Skeletal muscle tissue (tissue), 4 donors: Measurements from ENCODE around the gene MPDZ. TPM values are rescaled to one million over a fixed set of nuclear protein-coding genes. Genes with fewer than 3 reads are reported as not detected.

Source experiments
- H3K27ac ChIP-seq: one replicate; pipeline ENCODE4 v1.7.0; 2013; ENCODE audit warnings: mild to moderate bottlenecking, low read depth, low read length, inconsistent platforms
- H3K27me3 ChIP-seq, 3 donors: one replicate each; pipeline ENCODE4 v1.7.0; 2013; ENCODE audit warnings: low read length in 3 of 3; ENCODE audit not compliant: control insufficient read depth in 3 of 3, insufficient read depth in 3 of 3
- H3K36me3 ChIP-seq, 3 donors: one replicate each; pipeline ENCODE4 v1.7.0; 2013; ENCODE audit warnings: low read length in 3 of 3; ENCODE audit not compliant: control insufficient read depth in 3 of 3, insufficient read depth in 3 of 3
- H3K4me1 ChIP-seq, 3 donors: one replicate each; pipeline ENCODE4 v1.7.0; 2013; ENCODE audit warnings: low read length in 3 of 3, mild to moderate bottlenecking in 3 of 3; ENCODE audit not compliant: control insufficient read depth in 3 of 3, insufficient read depth in 3 of 3
- H3K4me3 ChIP-seq, 3 donors: one replicate each; pipeline ENCODE4 v1.7.0; 2013; ENCODE audit warnings: low read length in 3 of 3
- H3K9ac ChIP-seq, 3 donors: one replicate each; pipeline ENCODE4 v1.7.0; 2013; ENCODE audit warnings: low read length in 3 of 3, mild to moderate bottlenecking in 3 of 3, moderate library complexity in 2 of 3, low read depth in 1 of 3
- H3K9me3 ChIP-seq, 3 donors: one replicate each; pipeline ENCODE4 v1.7.0; 2013; ENCODE audit warnings: low read length in 3 of 3; ENCODE audit not compliant: control insufficient read depth in 3 of 3
- total RNA-seq: library from RNA; depleted of rRNA; stranded (reverse); fragments of >200 nt; gene quantifications from one replicate; pipeline ENCODE4 v1.2.3, GENCODE V29; 2014
- donor health status: Osteomylitis.

MPDZ gene
- total RNA-seq, 1 donor from 2014 or later, result 40.2 TPM

- H3K4me3 ChIP-seq, result no peak overlapping the region
- H3K9ac ChIP-seq, result no peak overlapping the region
- no peaks in the 10 kb centered on the region for H3K4me1 ChIP-seq
- peaks cover 15 to 36% (median 31%) of the 10 kb centered on the region in 3 donors for H3K36me3 ChIP-seq
- H3K9me3 ChIP-seq, result no peaks in the 10 kb centered on the region
- no peak overlapping the region for H3K27ac ChIP-seq
- no peaks in the 10 kb centered on the region for H3K27me3 ChIP-seq
Observed at GRCh38 chr9:13190040-13190439, 89.5 kb downstream of the MPDZ start.

GRCh38 chr9:13189362-13189761 lies 90.1 kb downstream of the MPDZ start:
- H3K36me3 ChIP-seq, result peaks cover 15 to 36% (median 31%) of the 10 kb centered on the region in 3 donors
- H3K9me3 ChIP-seq, result no peaks in the 10 kb centered on the region
- no peak overlapping the region for H3K27ac ChIP-seq

GRCh38 chr9:13186774-13187173 lies 92.7 kb downstream of the MPDZ start:
- Histone ChIP-seq H3K4me3 (no peak overlapping the region), H3K27me3 (no peaks in the 10 kb centered on the region), H3K27ac (no peak overlapping the region), H3K36me3 (peaks cover 16 to 32% (median 31%) of the 10 kb centered on the region in 3 donors), H3K4me1 (no peaks in the 10 kb centered on the region), H3K9ac (no peak overlapping the region), H3K9me3 (no peaks in the 10 kb centered on the region)

More at GRCh38 chr9:13189362-13189761, 90.1 kb downstream of the MPDZ start:
- Histone ChIP-seq H3K9ac (no peak overlapping the region), H3K27me3 (no peaks in the 10 kb centered on the region), H3K4me1 (no peaks in the 10 kb centered on the region), H3K4me3 (no peak overlapping the region)

DNA sequence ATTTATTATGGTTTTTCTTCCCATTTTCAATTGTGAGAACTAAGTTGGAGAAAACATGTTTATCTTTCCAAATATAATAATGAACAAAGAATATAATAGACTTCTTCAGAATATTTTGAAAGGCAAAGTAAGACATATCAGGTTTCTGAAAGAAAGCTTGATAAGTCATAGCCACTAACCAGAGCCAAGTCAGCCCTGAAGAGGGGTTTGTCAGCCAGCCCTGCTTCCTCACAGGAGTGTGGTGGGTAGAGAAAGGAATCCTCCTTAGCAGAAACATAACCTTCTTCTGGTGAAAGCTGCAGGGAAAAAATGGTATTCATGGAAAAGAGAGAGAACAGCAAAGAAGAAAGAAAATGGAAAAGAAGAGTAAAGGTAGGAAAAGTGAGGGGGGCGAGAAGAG lies 93.4 kb downstream of the MPDZ start:
- Histone ChIP-seq H3K4me3 (no peak overlapping the region), H3K27me3 (no peaks in the 10 kb centered on the region), H3K27ac (no peak overlapping the region), H3K36me3 (peaks cover 19 to 29% (median 26%) of the 10 kb centered on the region in 3 donors), H3K4me1 (no peaks in the 10 kb centered on the region), H3K9ac (no peak overlapping the region), H3K9me3 (no peaks in the 10 kb centered on the region)

GRCh38 chr9:13181652-13182051 lies 97.8 kb downstream of the MPDZ start:
- Histone ChIP-seq H3K36me3 (peaks cover 9% of the 10 kb centered on the region in 3 donors), H3K9me3 (no peaks in the 10 kb centered on the region), H3K27me3 (no peaks in the 10 kb centered on the region)

DNA sequence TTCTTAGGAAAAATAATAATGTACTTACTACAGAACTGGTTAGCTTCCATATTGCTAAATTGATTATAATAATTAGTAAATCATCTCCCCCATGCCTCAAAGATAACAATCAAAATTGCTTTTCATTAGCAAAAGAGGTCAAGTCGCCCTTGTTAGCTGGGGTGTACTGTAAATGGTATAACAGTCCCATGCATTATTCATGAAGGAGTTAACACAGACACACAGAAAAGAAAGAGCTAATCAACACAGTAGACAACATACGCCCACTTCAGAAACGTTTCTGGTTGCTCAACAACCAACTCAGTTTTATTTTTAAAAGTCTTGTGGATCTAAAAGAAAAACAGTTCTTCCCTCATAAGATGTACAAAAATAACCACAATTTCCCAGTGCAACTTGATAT lies 100.2 kb downstream of the MPDZ start:
- Histone ChIP-seq H3K9me3 (no peaks in the 10 kb centered on the region), H3K27me3 (no peaks in the 10 kb centered on the region), H3K4me3 (no peak overlapping the region), H3K27ac (no peak overlapping the region), H3K36me3 (peaks cover 8 to 19% (median 10%) of the 10 kb centered on the region in 3 donors), H3K4me1 (no peaks in the 10 kb centered on the region), H3K9ac (no peak overlapping the region)

More at GRCh38 chr9:13181652-13182051, 97.8 kb downstream of the MPDZ start:
- Histone ChIP-seq H3K4me3 (no peak overlapping the region), H3K27ac (no peak overlapping the region), H3K4me1 (no peaks in the 10 kb centered on the region), H3K9ac (no peak overlapping the region)

DNA sequence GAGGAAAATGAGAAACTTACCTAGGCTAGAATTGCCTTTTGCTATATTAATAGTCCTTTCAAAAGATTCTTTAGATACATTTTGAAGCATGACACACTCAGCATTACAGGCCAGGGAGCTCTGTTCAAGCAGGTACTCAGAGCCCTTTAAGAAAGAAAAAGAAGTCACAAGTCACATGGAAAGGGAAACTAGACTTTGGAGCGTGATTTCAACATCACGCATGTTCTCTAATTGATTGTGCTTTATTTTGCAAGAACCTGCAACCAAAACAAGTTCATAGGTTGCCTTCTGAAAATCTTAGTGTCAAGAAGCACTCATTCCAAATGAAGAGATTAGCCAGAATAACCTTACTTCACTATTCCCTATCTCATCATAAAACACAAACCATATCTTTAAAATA lies 103.8 kb downstream of the MPDZ start:
- Histone ChIP-seq H3K4me1 (no peaks in the 10 kb centered on the region), H3K9ac (no peak overlapping the region), H3K4me3 (no peak overlapping the region), H3K36me3 (peaks cover 0 to 11% (median 8%) of the 10 kb centered on the region in 3 donors), H3K9me3 (no peaks in the 10 kb centered on the region), H3K27me3 (no peaks in the 10 kb centered on the region), H3K27ac (no peak overlapping the region)

DNA sequence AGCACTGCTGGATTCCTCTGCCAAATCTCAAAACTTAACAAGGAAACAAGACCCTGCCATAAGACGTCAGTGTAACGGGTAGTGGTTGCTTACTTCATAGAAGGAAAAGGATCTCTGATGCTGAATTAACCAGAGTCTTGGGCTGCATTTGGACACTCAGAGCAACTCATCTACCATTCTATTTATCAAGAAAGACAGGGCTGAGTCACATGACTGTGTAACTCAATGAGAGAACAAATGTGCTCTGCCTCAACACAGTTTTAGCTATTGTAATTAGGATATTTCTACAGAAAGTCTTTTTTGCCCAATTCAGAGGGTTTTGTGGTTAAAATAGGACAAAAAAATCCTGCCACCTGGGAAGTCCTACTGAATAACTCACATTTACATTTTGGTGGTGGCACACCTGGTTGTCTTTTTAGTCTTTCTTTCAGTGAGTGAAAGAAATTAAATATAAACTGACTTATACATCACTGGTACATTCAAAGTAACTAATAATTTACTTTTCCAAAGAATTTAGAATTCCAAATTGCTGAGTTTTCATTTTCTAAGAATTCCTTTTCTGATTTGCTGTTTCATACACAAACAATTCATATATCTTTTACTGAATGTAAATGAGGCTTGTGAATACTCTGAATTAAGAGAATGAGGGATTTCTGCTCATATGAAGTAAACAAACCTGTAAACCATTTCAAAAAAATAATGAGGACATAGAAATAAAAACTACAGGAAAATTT lies 104.4 kb downstream of the MPDZ start:
- Histone ChIP-seq H3K4me3 (no peak overlapping the region), H3K9ac (no peak overlapping the region), H3K9me3 (no peaks in the 10 kb centered on the region), H3K36me3 (peaks cover 0 to 11% (median 11%) of the 10 kb centered on the region in 3 donors), H3K27me3 (no peaks in the 10 kb centered on the region), H3K27ac (no peak overlapping the region), H3K4me1 (no peaks in the 10 kb centered on the region)

GRCh38 chr9:13173553-13173952 lies 105.9 kb downstream of the MPDZ start:
- H3K27ac ChIP-seq, result no peak overlapping the region
- no peaks in the 10 kb centered on the region for H3K4me1 ChIP-seq
- no peak overlapping the region for H3K9ac ChIP-seq
- H3K4me3 ChIP-seq, result no peak overlapping the region
- H3K36me3 ChIP-seq, result peaks cover 0 to 11% (median 11%) of the 10 kb centered on the region in 3 donors
- no peaks in the 10 kb centered on the region for H3K9me3 ChIP-seq
- no peaks in the 10 kb centered on the region for H3K27me3 ChIP-seq

- Histone ChIP-seq H3K36me3 (peaks cover 0 to 17% (median 14%) of the 10 kb centered on the region in 3 donors), H3K27ac (no peak overlapping the region), H3K27me3 (no peaks in the 10 kb centered on the region), H3K9me3 (no peaks in the 10 kb centered on the region), H3K4me1 (no peaks in the 10 kb centered on the region), H3K9ac (no peak overlapping the region), H3K4me3 (no peak overlapping the region)
Observed at GRCh38 chr9:13171261-13171660, 108.2 kb downstream of the MPDZ start.
